Superior temporal gyrus (tissue), 1 donor: ENCODE data around the gene UCK1.
A peak's percentile ranks its signal among the peaks of the same experiment; 100 is the strongest.
"Not testable (repeated sequence)": the region's sequence is repeated elsewhere in the genome, so short reads cannot be mapped to it uniquely, and the experiment has no call there.

Experiments used
- DNase-seq: peaks from one replicate; pipeline ENCODE4 v3.0.0-alpha.2; 2016; ENCODE audit errors: extremely low spot score

UCK1 gene

DNA sequence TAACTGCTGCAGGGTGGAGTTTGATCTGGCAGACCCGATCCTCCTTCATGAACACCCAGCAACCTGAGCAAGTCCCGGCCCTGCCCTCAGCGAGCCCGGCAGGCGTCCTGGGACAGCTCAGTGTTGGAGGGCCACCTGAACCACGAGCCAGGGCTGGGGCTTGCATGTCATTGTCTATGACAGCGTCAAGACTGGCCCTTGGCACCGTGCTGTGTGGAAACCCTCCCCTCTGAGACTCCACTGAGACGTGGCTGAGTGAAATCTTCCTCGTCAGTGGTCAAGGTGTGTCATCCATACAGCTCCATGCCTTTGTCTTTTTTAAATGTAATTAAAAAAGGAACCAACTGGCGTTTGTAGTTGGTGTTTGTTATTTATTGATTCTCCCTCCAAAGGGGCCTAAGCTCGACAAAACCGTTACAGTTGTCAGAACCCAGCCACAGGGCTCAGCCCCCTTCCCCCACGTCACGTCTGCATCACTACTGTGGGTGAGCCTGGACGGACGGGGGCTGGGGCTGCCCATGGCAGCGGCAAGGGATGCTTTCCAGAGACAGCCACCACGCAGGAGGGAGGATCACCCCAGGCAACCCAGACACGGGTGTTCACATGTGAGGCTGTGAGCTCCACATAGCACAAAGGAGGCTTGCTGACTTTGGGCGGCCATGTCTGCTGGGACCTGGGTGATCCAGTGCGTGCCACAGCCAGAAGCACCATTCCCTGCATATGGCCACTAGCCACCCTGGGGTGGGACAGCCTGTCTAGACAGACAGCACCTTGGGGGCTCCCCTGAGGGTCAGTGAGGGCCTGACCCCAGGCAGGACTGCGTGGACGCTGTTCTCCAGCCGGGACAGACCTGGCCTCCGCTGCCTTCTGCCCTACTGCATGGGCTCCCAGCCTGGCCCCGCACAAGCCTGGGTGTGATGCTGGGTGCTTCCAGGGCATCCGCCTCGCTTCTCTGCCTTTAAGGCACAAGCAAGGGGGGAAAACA lies 7.3 kb downstream of the UCK1 start:
- no peak for DNase-seq

DNA sequence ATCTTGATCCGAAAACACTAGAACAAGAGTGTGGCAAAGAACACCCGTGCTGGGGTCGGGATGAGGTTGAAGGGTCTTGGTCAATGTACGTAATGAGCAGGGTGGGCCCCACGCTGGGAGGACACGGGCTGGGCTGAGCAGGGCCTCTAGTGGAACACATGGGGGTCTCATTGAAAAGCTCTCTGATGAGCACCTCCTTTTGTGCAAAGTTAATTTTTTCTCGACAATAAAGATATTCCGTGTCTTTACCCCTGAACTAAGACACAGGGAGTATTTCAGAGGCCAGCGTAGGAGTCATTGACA lies 8.0 kb downstream of the UCK1 start:
- no peak for DNase-seq

DNA sequence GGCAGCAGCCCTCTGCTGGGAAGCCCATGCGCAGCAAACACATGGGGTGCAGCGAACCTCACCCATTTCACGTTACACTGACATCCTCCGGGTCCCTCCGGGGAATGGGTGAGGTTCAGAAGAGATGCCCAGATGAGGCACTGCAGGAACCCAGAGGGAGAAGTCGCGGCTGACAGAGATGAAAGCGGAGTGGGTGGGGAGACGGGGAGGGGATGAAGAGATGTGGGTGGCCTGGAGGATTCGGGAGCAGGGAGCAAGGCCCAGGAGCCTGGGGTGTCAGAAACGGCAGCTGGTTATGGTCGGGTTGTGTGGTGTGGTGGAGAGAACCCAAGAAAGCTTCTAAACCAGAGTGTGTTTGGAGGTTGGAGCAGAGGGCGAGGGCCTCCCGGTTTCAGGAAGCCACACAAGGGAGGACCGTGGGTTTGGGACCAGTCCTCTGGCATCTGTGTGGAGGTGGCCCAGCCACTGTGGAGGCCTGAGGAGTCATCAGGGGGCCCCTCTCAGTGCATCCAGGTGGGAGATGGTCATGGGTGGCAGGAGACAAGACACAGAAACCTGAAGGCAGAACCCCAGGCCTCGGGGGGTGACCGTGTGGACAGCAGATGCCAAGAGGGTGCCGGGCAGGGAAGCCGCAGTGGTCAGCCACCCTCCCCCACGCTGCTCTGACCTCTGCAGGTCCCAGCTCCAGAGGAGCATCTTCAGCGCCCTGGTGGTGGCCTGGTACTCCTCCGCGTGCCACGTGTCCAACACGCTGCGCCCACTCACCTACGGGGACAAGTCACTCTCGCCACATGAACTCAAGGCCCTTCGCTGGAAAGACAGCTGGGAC lies 8.6 kb downstream of the UCK1 start:
- no peak for DNase-seq

DNA sequence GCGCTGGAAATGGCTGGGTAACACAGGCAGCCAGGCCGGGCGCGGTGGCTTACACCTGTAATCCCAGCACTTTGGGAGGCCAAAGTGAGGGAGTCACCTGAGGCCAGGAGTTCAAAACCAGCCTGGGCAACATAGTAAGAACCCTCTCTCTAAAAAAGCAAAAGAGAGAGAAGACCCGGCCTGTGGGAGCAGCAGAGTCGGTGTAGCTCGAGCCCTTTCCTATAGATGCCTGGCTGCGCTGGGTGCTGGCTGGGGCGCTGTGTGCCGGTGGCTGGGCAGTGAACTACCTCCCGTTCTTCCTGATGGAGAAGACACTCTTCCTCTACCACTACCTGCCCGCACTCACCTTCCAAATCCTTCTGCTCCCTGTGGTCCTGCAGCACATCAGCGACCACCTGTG lies 9.2 kb downstream of the UCK1 start:
- DNase-seq: no peak

DNA sequence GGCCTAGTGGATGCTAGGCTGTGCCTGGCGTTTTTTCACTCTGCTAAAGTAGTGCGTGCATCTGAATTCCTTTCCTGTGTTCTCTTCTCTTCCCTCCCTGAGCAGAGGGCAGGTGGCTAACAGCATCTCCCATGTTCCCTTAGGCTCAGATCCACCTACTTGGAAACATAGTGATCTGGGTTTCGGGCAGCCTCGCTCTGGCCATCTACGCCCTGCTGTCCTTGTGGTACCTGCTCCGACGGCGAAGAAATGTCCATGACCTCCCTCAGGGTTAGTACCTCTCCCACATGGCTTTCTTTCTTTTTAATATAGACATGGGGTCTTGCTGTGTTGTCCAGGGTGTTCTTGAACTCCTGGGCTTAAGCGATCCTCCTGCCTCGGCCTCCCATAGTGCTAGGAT lies 9.9 kb downstream of the UCK1 start:
- no peak for DNase-seq

DNA sequence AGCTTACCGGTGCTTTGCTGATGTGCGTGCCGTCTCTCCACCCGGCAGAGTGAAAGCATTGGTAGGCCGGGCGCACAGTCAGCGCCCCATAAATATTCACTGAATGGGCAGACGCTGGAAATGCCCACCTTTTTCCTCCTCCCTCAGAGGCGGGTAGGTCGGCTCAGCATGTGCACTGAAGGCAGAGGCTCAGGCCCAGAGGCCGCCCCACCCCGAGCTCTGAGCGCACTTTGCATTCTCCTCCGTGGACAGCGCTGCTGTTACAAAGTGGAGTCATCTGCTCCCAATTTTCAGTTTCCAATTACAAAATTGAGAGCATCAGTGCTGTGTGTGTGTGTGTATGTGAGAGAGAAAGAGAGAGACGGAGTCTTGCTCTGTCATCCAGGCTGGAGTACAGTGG lies 10.6 kb downstream of the UCK1 start:
- DNase-seq: no peak

DNA sequence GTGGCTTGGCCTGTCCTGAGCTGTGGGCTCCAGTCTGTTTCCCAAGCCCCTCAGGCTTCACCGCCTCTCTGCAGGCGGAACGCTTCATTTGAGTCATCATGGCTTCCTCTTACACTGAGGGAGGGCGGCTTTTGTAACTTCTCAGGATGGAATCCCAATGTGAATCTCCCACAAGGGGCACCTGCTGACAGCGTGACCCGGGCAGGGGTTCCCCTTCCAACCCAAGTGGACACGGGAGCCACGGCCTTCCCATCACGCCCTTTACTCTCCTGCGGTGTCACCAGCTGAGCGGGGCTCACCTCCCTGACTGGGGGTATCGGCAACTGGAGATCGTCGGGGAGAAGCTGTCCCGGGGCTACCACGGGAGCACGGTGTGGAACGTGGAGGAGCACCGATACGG lies 12.5 kb downstream of the UCK1 start:
- no peak for DNase-seq

DNA sequence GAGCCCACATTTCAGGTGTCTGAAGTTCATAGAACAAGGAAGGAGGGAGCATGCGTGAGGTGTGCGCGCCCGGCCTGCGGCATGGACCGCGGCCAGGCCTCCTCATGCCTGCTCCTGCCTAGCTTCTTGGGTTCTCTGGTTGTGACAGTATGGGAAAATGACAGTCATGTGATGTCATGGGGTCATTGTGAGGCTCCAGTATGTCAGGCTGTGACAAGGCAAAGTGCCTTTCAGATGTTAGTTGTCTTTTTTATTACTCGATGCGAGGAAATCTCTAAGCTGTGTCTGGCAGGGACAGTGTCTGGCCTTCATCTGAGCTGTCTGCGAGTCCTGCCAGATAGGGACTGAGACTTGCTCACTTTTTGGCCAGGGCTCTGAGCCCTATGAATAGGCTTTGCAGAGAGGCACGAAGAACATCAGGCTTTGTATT lies 13.3 kb downstream of the UCK1 start:
- DNase-seq: peak; percentile 58

DNA sequence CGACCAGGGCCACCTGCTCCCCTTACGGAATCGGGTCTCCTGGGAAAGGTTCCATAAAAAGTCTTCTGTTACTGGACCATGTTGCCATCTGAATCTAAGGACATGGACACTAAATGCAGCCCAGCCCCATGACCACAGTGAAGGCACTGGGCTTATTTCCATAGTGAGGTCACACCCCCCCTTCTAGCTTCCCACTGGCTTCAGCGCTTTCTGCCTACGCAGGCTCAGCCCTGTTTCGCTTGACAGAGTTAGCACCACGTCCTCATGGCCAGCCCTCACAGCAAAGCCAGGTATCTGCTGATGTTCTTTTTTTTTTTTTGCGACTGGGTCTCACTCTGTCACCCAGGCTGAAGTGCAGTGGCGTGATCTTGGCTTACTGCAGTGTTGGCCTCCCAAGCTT lies 14.1 kb downstream of the UCK1 start:
- no peak for DNase-seq

DNA sequence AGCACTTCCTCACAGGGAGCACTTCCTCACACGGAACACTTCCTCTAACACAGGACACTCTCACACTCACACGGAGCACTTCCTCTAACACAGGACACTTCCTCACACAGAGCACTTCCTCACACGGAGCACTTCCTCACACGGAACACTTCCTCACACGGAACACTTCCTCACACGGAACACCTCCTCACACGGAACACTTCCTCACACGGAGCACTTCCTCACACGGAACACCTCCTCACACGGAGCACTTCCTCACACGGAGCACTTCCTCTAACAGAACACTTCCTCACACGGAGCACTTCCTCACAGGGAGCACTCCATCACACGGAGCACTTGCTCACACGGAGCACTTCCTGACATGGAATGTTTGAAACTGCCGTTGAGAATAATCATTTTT lies 15.0 kb downstream of the UCK1 start:
- no peak for DNase-seq

DNA sequence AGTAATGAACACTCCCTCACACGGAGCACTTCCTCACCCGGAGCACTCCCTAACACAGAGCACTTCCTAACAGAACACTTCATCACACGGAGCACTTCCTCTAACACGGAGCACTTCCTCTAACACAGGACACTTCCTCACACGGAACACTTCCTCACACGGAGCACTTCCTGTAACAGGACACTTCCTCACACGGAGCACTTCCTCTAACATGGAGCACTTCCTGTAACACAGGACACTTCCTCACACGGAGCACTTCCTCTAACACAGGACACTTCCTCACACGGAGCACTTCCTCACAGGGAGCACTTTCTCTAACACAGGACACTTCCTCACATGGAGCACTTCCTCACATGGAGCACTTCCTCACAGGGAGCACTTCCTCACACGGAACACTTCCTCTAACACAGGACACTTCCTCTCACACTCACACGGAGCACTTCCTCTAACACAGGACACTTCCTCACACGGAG lies 15.5 kb downstream of the UCK1 start:
- not testable (repeated sequence) for DNase-seq

DNA sequence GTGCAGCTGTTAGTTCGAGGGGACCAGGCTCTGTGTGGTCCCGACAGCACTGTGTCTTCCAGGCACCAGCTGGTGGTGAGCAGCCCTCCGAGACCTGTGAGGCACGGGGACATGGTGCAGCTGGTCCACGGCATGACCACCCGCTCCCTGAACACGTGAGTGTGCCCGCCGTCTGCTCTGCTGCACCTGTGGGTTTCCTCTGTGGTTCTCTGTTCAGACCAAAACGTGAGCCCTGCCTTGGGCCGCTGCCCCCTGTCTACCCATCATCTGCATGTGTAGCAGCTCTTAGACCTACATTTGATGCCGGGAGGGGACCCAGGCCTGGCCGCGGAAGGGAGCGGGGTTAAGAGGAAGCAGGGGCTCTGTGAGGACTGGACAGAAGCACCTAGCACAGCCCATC lies 17.9 kb downstream of the UCK1 start:
- DNase-seq: no peak

DNA sequence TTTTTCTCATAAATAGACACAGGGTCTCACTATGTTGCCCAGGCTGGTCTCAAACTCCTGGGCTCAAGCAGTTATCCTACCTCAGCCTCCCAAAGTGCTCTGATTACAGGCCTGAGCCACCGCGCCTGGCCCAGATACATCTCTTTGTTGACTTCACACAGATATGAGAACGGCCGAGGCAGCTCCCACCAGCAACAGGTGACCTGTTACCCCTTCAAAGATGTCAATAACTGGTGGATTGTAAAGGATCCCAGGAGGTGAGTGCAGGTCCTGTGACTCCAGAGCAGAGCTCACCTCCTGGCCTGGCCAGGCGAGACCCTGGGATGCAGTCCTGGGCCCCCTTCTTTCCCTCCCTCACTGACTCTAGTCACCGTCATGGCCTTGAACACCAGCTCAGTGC lies 19.2 kb downstream of the UCK1 start:
- DNase-seq: no peak

DNA sequence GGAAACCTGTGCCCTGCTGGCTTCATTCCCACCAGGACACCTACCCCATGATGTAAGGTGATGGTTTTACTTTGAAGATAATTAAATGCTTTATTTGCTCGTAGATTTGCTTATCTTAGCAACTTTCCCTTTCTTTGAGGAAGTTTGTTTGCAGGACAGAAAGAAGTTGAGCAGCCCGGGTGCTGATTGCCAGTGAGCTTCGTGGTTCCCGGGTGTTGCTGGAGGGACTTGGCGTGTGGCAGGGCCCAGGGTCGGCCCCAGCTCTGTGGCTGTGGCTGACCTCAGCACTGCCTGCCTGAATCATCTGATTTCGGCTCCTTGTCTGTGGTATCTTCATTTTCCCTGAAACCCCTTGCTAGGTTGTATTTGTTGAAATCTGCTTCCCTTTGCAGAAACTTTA lies 19.6 kb downstream of the UCK1 start:
- DNase-seq: no peak

DNA sequence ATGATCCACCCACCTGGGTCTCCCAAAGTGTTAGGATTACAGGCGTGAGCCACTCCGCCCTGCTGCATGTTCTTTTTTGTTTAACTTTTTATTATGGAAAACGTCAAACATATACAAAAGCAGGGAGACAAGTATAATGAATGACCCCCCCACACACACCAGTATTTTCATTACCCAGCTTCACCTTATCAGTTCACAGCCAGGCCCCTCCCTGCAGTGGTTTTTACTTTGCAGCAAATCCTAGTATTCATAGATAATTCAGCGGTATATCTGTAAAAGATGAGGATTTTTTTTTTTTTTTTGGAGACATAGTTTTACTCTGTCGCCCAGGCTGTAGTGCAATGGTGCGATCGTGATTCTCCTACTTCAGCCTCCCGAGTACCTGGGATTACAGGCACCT lies 26.1 kb downstream of the UCK1 start:
- no peak for DNase-seq

DNA sequence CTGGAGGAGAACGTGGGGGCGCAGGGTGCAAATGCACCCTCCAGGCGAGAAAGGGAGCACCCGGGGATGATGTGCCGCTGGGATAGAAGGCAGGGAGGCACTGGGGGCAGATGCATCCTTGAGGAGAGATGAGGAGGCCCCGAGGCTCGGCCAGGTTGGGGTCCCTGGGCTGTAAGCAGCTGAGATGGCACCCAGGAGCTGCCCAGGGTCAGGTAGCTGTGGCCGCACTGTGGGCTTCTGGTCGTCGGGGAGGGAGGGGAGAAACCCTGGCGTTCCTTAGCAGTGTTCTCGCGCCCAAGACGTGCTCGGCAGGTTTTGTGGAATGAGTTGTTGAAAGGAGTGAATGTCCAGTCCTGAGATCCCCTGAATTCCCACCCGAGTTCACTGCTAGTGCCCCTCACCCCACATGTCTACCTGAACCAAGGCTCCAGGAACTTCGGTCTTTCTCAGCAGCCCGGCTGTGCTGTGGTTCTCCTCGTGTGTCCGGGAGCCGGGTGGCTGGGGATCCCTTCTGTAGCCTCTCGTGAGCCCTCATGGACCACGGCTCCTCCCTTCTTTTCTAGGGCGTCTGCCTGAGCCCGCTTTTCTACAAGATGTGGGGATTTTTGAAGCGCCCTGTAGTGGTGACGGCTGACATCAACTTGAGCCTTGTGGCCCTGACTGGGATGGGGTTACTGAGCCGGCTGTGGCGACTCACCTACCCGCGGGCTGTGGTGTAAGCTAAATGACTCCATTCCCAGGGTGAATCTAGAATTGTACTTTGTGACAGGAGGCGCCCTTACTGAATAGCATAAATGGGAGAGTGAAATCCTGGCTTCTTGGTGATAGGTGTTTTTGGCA lies 27.2 kb downstream of the UCK1 start:
- DNase-seq: no peak

DNA sequence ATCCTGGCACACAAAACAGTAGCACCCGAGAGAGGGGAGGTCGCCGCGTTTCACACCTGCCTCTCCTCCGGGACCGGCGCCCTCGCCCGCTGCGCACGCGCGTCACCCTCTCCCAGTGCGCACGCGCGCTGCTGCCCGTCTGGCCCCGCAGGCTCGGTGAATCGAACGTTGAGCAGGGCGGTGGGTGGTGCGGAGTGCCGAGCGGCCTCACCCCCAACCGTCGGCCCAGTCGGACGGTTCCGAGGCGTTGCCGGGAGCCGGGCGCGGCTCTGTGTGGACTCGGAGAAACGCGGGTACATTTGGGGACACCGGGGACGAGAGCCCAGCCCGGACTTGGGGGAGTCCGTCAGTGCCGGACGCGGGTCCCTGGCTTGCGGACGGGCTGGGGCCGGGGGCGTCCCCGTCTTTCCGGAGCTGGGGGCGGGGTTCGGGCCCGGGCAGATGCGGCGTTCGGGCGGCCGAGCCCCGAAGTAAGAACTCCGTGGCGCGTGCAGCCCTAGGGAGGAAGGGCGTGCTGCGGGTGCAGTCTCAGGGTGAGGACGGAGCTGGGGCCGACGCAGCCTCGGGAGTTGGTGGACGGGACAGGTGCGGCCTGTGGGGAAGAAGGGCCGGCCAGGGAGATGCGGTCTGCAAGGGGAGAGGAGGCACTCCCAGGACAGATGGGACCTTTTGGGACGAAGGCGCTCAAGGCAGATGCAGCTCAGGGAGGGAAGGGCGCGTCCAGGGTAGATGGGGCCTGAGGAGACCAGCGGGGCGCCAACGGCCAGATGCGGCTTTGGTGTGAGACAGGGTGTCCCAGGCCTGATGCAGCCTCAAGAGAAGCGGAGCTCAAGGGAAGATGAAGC lies 28.1 kb downstream of the UCK1 start, which contains the start of gene POMT1:
TSS of gene POMT1 (plus strand) at position 138 of the 845 bp plus-strand sequence. CDS start 1,301 bp downstream, outside the sequence.
- peak; percentile 90 for DNase-seq

DNA sequence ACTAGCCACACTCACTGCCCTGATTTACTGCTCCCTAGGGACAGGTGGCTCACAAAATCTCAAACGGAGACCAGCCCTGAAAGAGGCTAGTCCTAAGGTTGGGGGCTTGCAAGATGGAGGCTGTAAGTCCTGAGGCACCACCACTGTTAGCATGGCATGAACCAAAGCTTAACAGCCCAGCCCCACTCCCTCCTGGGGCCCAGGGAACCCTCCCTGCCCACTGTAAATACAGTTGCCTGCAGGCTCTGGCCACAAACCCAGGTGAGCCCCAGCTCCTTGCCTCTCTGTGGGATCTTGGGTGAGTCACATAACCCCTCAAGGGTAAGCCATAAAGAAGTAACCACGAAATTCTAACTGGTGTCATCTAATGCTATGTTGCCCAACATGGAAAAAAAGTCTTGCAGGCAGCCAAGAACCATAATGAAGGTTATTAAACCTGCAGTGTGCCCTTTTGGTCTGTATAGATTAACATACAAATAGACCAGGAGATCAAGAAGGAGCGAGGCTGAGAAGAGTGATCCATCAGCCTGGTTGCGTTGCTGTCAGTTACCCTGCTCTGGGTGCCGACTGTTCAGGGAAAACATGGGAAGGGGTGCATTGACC lies 30.0 kb downstream of the UCK1 start:
- no peak for DNase-seq

DNA sequence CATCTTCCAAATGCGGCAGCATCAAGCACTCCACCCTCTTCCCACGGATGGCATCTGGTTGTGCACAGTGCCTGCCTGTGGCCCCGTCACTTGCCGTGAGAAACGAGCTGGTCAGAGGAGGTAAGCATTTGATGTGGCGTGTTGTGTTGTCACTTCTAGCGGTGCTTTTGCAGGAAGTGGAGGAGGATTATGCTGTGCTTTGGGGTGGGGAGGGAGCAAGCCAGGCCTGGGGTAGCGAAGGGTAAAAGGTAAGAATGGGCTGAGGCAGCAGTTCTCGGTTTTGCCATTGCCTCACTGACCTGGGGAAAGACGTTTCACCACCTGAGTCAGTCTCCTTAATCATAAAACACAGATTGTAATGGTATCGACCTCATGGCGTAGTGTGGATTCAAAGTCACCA lies 30.7 kb downstream of the UCK1 start:
- no peak for DNase-seq

DNA sequence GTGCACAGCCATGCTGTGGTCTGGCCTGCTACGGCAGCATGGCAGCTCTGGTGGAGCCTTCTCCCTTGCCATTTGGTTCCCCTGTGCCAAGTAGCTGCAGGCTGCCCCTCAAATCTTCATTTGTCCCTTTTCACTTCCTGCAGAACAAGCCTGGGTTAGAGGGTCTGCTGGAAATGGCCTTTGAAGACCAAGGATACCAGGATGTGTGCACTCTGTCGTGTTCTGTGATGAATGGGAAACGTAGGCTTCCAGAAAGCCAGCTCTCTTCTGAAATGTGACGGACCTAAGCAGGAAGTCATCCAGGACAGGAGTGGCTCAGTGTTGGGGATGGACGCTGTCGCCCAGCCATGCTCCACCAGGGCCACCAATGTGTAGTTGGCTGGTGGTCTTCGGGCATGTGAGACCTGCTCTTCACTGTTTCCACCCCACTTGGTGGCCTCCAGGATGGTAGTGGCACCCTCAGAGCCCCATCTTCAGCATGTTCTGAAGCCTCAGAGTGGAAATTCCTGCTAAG lies 31.8 kb downstream of the UCK1 start:
- DNase-seq: no peak
